Hepatocyte (in vitro differentiated cells): ENCODE measurements around the gene CRTAC1.

Source experiments
- CTCF ChIP-seq: fragments of 200-600 bp; sonication (generic); IDR thresholded peaks from 2 replicates; pipeline ENCODE4 v1.5.1; 2016; ENCODE audit warnings: antibody characterized with exemption, mild to moderate bottlenecking; ENCODE audit not compliant: poor library complexity
- EZH2 ChIP-seq: fragments of 200-600 bp; sonication (generic); IDR thresholded peaks from 2 replicates; pipeline ENCODE4 v1.6.1; 2016; ENCODE audit warnings: antibody characterized with exemption, mild to moderate bottlenecking, borderline replicate concordance
- EZH2phosphoT487 ChIP-seq: fragments of 200-600 bp; sonication (generic); IDR thresholded peaks from one replicate; pipeline ENCODE4 v1.6.1; 2018; ENCODE audit warnings: antibody characterized with exemption, mild to moderate bottlenecking, low read depth, moderate library complexity; ENCODE audit not compliant: unreplicated experiment, severe bottlenecking

- TF ChIP-seq EZH2phosphoT487 (no peak), CTCF (no peak), EZH2 (no peak)
These were observed 137.5 kb downstream of the CRTAC1 start for GRCh38 chr10:97892939-97893338.
